GM18868 (cell line): ENCODE measurements around the gene TMEM176A.

Source experiments
- ATAC-seq: cut with Tn5 transposase; IDR thresholded peaks from one replicate; pipeline ENCODE4 v1.9.1; 2021; ENCODE audit warnings: mild to moderate bottlenecking, moderate library complexity; ENCODE audit not compliant: unreplicated experiment

TMEM176A gene

GRCh38 chr7:150846291-150847115, 45.9 kb downstream of the TMEM176A start:
- ATAC-seq = no peak

GRCh38 chr7:150847536-150847935, 47.0 kb downstream of the TMEM176A start:
- ATAC-seq = no peak

GRCh38 chr7:150848111-150848510, 47.5 kb downstream of the TMEM176A start:
- no peak for ATAC-seq

- ATAC-seq = no peak
Measured at GRCh38 chr7:150848561-150849115, 48.1 kb downstream of the TMEM176A start.

GRCh38 chr7:150849204-150849775, 48.7 kb downstream of the TMEM176A start:
- no peak for ATAC-seq

GRCh38 chr7:150850273-150850672, 49.7 kb downstream of the TMEM176A start:
- no peak for ATAC-seq

- ATAC-seq = no peak
Measured at GRCh38 chr7:150851492-150852370, 51.2 kb downstream of the TMEM176A start.

GRCh38 chr7:150852371-150852905, 51.9 kb downstream of the TMEM176A start, which contains the start of gene AOC1:
TSS of gene AOC1 (plus strand) at chr7:150852517. CDS start at chr7:150856471, 3,954 bp downstream.
- no peak for ATAC-seq

GRCh38 chr7:150854066-150855000, 53.8 kb downstream of the TMEM176A start:
- ATAC-seq = no peak
